ENCODE measurements around the gene BHLHA15.

DNA sequence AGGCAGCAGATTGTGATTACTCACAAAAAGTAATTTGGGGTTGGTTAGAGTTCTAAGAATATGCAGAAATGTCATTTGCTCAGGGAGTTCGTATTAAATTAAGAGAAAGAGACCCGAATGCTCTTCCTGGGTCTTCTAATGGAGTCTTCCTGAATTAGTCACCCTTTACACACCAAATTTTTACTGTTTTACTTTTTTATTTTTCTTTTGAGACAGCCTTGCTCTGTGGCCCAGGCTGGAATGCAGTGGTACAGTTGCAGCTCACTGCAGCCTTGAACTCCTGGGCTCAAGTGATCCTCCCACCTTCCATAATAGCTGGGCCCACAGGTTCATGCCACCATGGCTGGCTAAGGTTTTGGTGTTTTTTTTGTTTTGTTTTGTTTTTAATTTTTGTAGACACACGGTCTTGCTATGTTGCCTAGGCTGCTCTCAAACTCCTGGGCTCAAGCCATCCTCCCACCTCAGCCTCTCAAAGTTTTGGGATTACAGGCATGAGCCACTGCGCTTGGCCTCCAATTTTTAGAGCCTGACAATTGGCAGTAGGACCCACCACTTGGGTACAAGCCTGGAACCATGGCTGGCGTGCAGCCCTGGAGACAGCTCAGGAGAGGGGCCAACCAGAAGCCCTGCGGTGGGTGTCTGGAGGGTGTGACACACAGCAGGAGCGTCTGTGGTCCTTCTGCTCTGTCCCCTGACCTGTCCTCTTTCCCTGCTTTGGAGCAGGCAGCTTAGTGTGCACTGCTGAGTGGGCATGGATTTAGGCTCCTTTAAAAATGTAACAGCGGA, 16.4 kb upstream of the BHLHA15 start:
- TF ChIP-seq FOXK2 (IDR thresholded peaks at IDR 0.05) (no peak), ZNF384 (IDR thresholded peaks at IDR 0.05) (no peak), SP1 (IDR thresholded peaks at IDR 0.05) (no peak), ARNT (IDR thresholded peaks at IDR 0.05) (no peak), SUZ12 (IDR thresholded peaks at IDR 0.05) (no peak), BHLHE40 (IDR thresholded peaks at IDR 0.05; ENCODE audit: borderline replicate concordance) (no peak), FOXM1 (IDR thresholded peaks at IDR 0.05; ENCODE audit: borderline replicate concordance) (no peak), CTBP1 (IDR thresholded peaks at IDR 0.05; ENCODE audit: borderline replicate concordance) (no peak)
- TF ChIP-seq, protein P1, sequence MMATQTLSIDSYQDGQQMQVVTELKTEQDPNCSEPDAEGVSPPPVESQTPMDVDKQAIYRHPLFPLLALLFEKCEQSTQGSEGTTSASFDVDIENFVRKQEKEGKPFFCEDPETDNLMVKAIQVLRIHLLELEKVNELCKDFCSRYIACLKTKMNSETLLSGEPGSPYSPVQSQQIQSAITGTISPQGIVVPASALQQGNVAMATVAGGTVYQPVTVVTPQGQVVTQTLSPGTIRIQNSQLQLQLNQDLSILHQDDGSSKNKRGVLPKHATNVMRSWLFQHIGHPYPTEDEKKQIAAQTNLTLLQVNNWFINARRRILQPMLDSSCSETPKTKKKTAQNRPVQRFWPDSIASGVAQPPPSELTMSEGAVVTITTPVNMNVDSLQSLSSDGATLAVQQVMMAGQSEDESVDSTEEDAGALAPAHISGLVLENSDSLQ (IDR thresholded peaks at IDR 0.05) = no peak
